ENCODE data around the gene NUMBL. TPM values are rescaled to one million over a fixed set of nuclear protein-coding genes. Genes with fewer than 3 reads are reported as not detected.

The NUMBL gene
- total and polyA plus RNA-seq, 2 of the 8 experiments (the other 6 are each of a cell fraction or from before 2014, with no cell fraction given), result 13.5 to 24.8 TPM

GRCh38 chr19:40689339-40690049, 957 bp downstream of the NUMBL start:
- H2AFZ ChIP-seq (ENCODE audit: low read length), result no peak overlapping the region
- H3K4ac ChIP-seq (replicated peaks; ENCODE audit: insufficient read length, low read depth, low read length), result no peak overlapping the region
- peak overlapping the region; percentile 71; the same call in 1 of the 2 replicates for H3K18ac ChIP-seq (ENCODE audit: extremely low read depth, low read length)

More at GRCh38 chr19:40689339-40690049, 957 bp downstream of the NUMBL start:
- ChIA-PET POLR2A (ENCODE audit: partially characterized antibody) (interaction anchor here (1.2 kb wide), 1 partner anchor 9 kb away, joined by 4 read pairs; no protein-coding TSS in a partner anchor), CTCF (ENCODE audit: partially characterized antibody) (interaction anchor here (0.7 to 0.9 kb wide), 2 partner anchors 9 to 26 kb away, joined by 3 read pairs; no protein-coding TSS in a partner anchor)
- Histone ChIP-seq H3K79me1 (ENCODE audit: low read depth, low read length) (peaks cover 12% of the 10 kb centered on the region), H3K9me3 (ENCODE audit: insufficient read depth in 2 of 2, low read depth in 1 of 2, low read length in 1 of 2) (no peaks in the 10 kb centered on the region), H4K5ac (ENCODE audit: insufficient read length, low read depth, low read length) (peak overlapping the region; percentile 65), H3K56ac (replicated peaks; ENCODE audit: insufficient read length, low read depth, low read length) (no peak overlapping the region), H2AK5ac (ENCODE audit: low read depth, low read length) (peak overlapping the region; percentile 75; the same call in 1 of the 2 replicates), H3K23me2 (ENCODE audit: low read depth, low read length) (peaks cover 16% of the 10 kb centered on the region), H2BK120ac (replicated peaks; ENCODE audit: low read depth, low read length) (no peak overlapping the region), H3K4me2 (ENCODE audit: insufficient read depth in 1 of 2, low read depth in 2 of 2, low read length in 2 of 2) (peak overlapping the region; percentile 94 to 98), H2BK12ac (ENCODE audit: low read depth, low read length) (peak overlapping the region; percentile 88; the same call in 1 of the 2 replicates), H3K14ac (ENCODE audit: insufficient read length) (no peak overlapping the region), H4K91ac (replicated peaks; ENCODE audit: insufficient read length, low read length) (peak overlapping the region; percentile 14), H3K4me1 (replicated peaks in 1 of 4; ENCODE audit: control insufficient read depth in 3 of 4, insufficient read depth in 4 of 4, low read length in 3 of 4) (peaks cover 0 to 25% (median 15%) of the 10 kb centered on the region in 4 experiments; a peak in 6 of 7 replicates), H2BK5ac (ENCODE audit: low read depth, low read length) (0 out of 2 replicates have a peak overlapping the region, but pooled peaks have one; percentile 40), H3K9ac (replicated peaks in 1 of 4; ENCODE audit: extremely low read depth in 1 of 4, low read depth in 3 of 4, low read length in 3 of 4) (peak overlapping the region; percentile 46 to 80 (median 71)), H4K20me1 (replicated peaks in 1 of 2; ENCODE audit: control insufficient read depth in 1 of 2, insufficient read depth in 2 of 2, low read length in 2 of 2) (peaks cover 6 to 21% of the 10 kb centered on the region in 2 experiments), H4K8ac (ENCODE audit: extremely low read depth, insufficient read depth, low read length) (peak overlapping the region; percentile 7; the same call in 1 of the 2 replicates), H3K79me2 (ENCODE audit: control insufficient read depth in 1 of 2, insufficient read depth in 2 of 2, low read length in 2 of 2) (peaks cover 0 to 21% of the 10 kb centered on the region in 2 experiments; a peak in 3 of 4 replicates), H3K36me3 (ENCODE audit: control insufficient read depth in 2 of 4, insufficient read depth in 4 of 4, low read length in 3 of 4) (peaks cover 0 to 22% (median 10%) of the 10 kb centered on the region in 4 experiments; a peak in 5 of 8 replicates), H2BK20ac (ENCODE audit: low read length) (no peak overlapping the region), H3K27ac (ENCODE audit: low read depth, low read length) (no peak overlapping the region), H3K4me3 (ENCODE audit: extremely low read depth in 1 of 4, insufficient read depth in 2 of 4, low read depth in 3 of 4, low read length in 4 of 4) (peak overlapping the region; percentile 54 to 76 (median 70)), H3K23ac (ENCODE audit: insufficient read length) (no peak overlapping the region), H3K27me3 (replicated peaks in 1 of 4; ENCODE audit: control insufficient read depth in 3 of 4, extremely low read depth in 1 of 4, insufficient read depth in 3 of 4, low read length in 3 of 4) (no peaks in the 10 kb centered on the region), H2BK15ac (ENCODE audit: low read length) (peak overlapping the region; percentile 61; the same call in 1 of the 2 replicates)
- TF ChIP-seq RBBP5 (IDR thresholded peaks at IDR 0.05; ENCODE audit: borderline replicate concordance, low read depth, low read length) (no peak), TCF12 (IDR thresholded peaks at IDR 0.05; ENCODE audit: low read depth, low read length) (no peak), KDM1A (IDR thresholded peaks at IDR 0.05; ENCODE audit: borderline replicate concordance, low read length) (no peak), BRCA1 (IDR thresholded peaks at IDR 0.05; ENCODE audit: low read depth, low read length) (no peak)
- TF ChIP-seq, protein P1, sequence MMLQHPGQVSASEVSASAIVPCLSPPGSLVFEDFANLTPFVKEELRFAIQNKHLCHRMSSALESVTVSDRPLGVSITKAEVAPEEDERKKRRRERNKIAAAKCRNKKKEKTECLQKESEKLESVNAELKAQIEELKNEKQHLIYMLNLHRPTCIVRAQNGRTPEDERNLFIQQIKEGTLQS (IDR thresholded peaks at IDR 0.05; ENCODE audit: insufficient read depth, low read depth, low read length), result no peak
- TF ChIP-seq, protein P2, sequence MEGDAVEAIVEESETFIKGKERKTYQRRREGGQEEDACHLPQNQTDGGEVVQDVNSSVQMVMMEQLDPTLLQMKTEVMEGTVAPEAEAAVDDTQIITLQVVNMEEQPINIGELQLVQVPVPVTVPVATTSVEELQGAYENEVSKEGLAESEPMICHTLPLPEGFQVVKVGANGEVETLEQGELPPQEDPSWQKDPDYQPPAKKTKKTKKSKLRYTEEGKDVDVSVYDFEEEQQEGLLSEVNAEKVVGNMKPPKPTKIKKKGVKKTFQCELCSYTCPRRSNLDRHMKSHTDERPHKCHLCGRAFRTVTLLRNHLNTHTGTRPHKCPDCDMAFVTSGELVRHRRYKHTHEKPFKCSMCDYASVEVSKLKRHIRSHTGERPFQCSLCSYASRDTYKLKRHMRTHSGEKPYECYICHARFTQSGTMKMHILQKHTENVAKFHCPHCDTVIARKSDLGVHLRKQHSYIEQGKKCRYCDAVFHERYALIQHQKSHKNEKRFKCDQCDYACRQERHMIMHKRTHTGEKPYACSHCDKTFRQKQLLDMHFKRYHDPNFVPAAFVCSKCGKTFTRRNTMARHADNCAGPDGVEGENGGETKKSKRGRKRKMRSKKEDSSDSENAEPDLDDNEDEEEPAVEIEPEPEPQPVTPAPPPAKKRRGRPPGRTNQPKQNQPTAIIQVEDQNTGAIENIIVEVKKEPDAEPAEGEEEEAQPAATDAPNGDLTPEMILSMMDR (IDR thresholded peaks at IDR 0.05; ENCODE audit: control extremely low read depth in 1 of 3, insufficient read depth in 1 of 3, low read depth in 1 of 3, low read length in 3 of 3), result no peak
- 41% methylated on average over 18 of the region's 18 CpGs; no CpG with 5 or more reads in 1 of the 2 experiments for WGBS, 2 experiments (ENCODE audit: extremely low coverage in 1 of 2, insufficient coverage in 1 of 2, insufficient read length in 1 of 2, insufficient replicate concordance in 2 of 2, low coverage in 1 of 2, low lambda C conversion rate in 2 of 2, missing lambda C conversion rate in 1 of 2)
- FAIRE-seq (no peak), DNase-seq (ENCODE audit: low read depth in 1 of 2, low spot score in 2 of 2) (peak in 1 of 2 experiments; percentile 58)
